HepG2 (cell line): ENCODE measurements around the gene E2F3. TPM values are rescaled to one million over a fixed set of nuclear protein-coding genes. Genes with fewer than 3 reads are reported as not detected.
A peak's percentile ranks its signal among the peaks of the same experiment; 100 is the strongest.

Experiments used
- ARHGAP35 ChIP-seq: sonication (generic); formaldehyde crosslinking; IDR thresholded peaks from 2 replicates; pipeline ENCODE4 v1.9.0; 2022; ENCODE audit warnings: mild to moderate bottlenecking, inconsistent platforms, moderate library complexity, missing genetic modification reagents, borderline replicate concordance
- KLF16 ChIP-seq, 2 experiments: sonication (generic) in 1 of 2; formaldehyde crosslinking in 1 of 2; IDR thresholded peaks; 2 replicates each; pipeline versions ENCODE4 v1.6.1 to v1.8.0; 2016 to 2023; ENCODE audit warnings: missing genetic modification reagents in 2 of 2, missing compliant biosample characterization in 1 of 2
- KLF6 ChIP-seq: IDR thresholded peaks from 2 replicates; pipeline ENCODE4 v1.8.0; 2016; ENCODE audit warnings: missing biosample characterization, missing genetic modification reagents
- MED13 ChIP-seq: sonication (generic); formaldehyde crosslinking; IDR thresholded peaks from 2 replicates; pipeline ENCODE4 v1.5.0; 2020; ENCODE audit warnings: missing genetic modification reagents
- MLLT10 ChIP-seq: sonication (generic); formaldehyde crosslinking; IDR thresholded peaks from 2 replicates; pipeline ENCODE4 v1.4.0; 2020; ENCODE audit warnings: missing genetic modification reagents
- NR2F1 ChIP-seq, 2 experiments: fragments of 450-650 bp in 1 of 2; formaldehyde crosslinking in 1 of 2; IDR thresholded peaks; 2 replicates each; pipeline versions ENCODE4 v1.5.0 to v1.6.1; 2016 to 2020; ENCODE audit warnings: mild to moderate bottlenecking in 1 of 2, missing compliant biosample characterization in 1 of 2, missing genetic modification reagents in 1 of 2, moderate library complexity in 1 of 2
- PCBP2 ChIP-seq: fragments of 200-400 bp; formaldehyde crosslinking; optimal IDR thresholded peaks from 2 replicates; pipeline ENCODE3; 2018; ENCODE audit warnings: low read length, low read depth; ENCODE audit not compliant: poor library complexity, severe bottlenecking
- PHF20 ChIP-seq: sonication (generic); formaldehyde crosslinking; IDR thresholded peaks from 2 replicates; pipeline ENCODE4 v1.5.0; 2020; ENCODE audit warnings: mild to moderate bottlenecking, missing genetic modification reagents
- REXO4 ChIP-seq: sonication (generic); formaldehyde crosslinking; IDR thresholded peaks from 2 replicates; pipeline ENCODE4 v1.8.0; 2022; ENCODE audit warnings: missing genetic modification reagents, mild to moderate bottlenecking, borderline replicate concordance
- RFXAP ChIP-seq: sonication (generic); formaldehyde crosslinking; IDR thresholded peaks from 2 replicates; pipeline ENCODE4 v1.4.0; 2020; ENCODE audit warnings: missing genetic modification reagents, borderline replicate concordance
- TGIF2 ChIP-seq: IDR thresholded peaks from 2 replicates; pipeline ENCODE4 v1.6.1; 2016; ENCODE audit warnings: control low read depth, missing compliant biosample characterization
- U2AF1 ChIP-seq: fragments of 200-400 bp; formaldehyde crosslinking; optimal IDR thresholded peaks from 2 replicates; pipeline ENCODE3; 2017; ENCODE audit warnings: mild to moderate bottlenecking, low read depth, low read length
- ZNF17 ChIP-seq: sonication (generic); formaldehyde crosslinking; IDR thresholded peaks from 2 replicates; pipeline ENCODE4 v1.5.0; 2020; ENCODE audit warnings: mild to moderate bottlenecking, missing genetic modification reagents
- ZNF367 ChIP-seq: sonication (generic); formaldehyde crosslinking; IDR thresholded peaks from 2 replicates; pipeline ENCODE4 v1.4.0; 2020; ENCODE audit warnings: missing genetic modification reagents, borderline replicate concordance
- ZNF556 ChIP-seq: sonication (generic); formaldehyde crosslinking; IDR thresholded peaks from 2 replicates; pipeline ENCODE4 v1.4.0; 2020; ENCODE audit warnings: mild to moderate bottlenecking, missing genetic modification reagents, borderline replicate concordance
- ZNF724P ChIP-seq: sonication (generic); formaldehyde crosslinking; IDR thresholded peaks from 2 replicates; pipeline ENCODE4 v1.8.0; 2022; ENCODE audit warnings: missing genetic modification reagents, borderline replicate concordance
- ZNF747 ChIP-seq: sonication (generic); formaldehyde crosslinking; IDR thresholded peaks from 2 replicates; pipeline ENCODE4 v1.8.1; 2023; ENCODE audit warnings: missing genetic modification reagents, mild to moderate bottlenecking, borderline replicate concordance
- ZNF761 ChIP-seq: sonication (generic); formaldehyde crosslinking; conservative IDR thresholded peaks from 2 replicates; pipeline ENCODE4 v1.4.0; 2020; ENCODE audit warnings: mild to moderate bottlenecking, missing genetic modification reagents
- polyA plus RNA-seq, 8 experiments: library from polyadenylated mRNA; depleted of rRNA in 3 of 8; stranded (reverse) in 7 of 8; unstranded in 1 of 8; fragments of >200 nt; fragmentation: Illumina TruSeq in 4 of 8; extraction: Trizol in 4 of 8; gene quantifications; 2 replicates each; pipeline versions ENCODE4 v1.2.1 to v1.2.3, GENCODE V29; 2011 to 2016; ENCODE audit warnings: low read depth in 4 of 8, missing spikeins in 1 of 8, mixed read lengths in 1 of 8; ENCODE audit not compliant: insufficient read depth in 1 of 8
- total RNA-seq, 5 experiments: library from RNA; depleted of rRNA; stranded (reverse); fragments of >200 nt; fragmentation: Illumina TruSeq; extraction: Trizol; gene quantifications; 2 replicates each; pipeline ENCODE4 v1.2.3, GENCODE V29; 2016; ENCODE audit warnings: low read depth in 1 of 5
- TF ChIP-seq, protein P1 (sequence below): sonication (generic); formaldehyde crosslinking; IDR thresholded peaks from 2 replicates; pipeline ENCODE4 v1.4.0; 2020; ENCODE audit warnings: missing genetic modification reagents
- TF ChIP-seq, protein P2 (sequence below): sonication (generic); formaldehyde crosslinking; IDR thresholded peaks from 2 replicates; pipeline ENCODE4 v1.4.0; 2020; ENCODE audit warnings: mild to moderate bottlenecking, low read depth, missing genetic modification reagents
- TF ChIP-seq, protein P3 (sequence below): sonication (generic); formaldehyde crosslinking; IDR thresholded peaks from 2 replicates; pipeline ENCODE4 v1.8.0; 2022; ENCODE audit warnings: mild to moderate bottlenecking, missing genetic modification reagents
- TF ChIP-seq, protein P4 (sequence below): sonication (generic); formaldehyde crosslinking; IDR thresholded peaks from 2 replicates; pipeline ENCODE4 v1.9.0; 2022; ENCODE audit warnings: missing genetic modification reagents, mild to moderate bottlenecking, borderline replicate concordance

E2F3 gene
- total and polyA plus RNA-seq, 2 of the 13 experiments (the other 11 are each of a cell fraction or from before 2014, with no cell fraction given), result 8.5 to 12.7 TPM

DNA sequence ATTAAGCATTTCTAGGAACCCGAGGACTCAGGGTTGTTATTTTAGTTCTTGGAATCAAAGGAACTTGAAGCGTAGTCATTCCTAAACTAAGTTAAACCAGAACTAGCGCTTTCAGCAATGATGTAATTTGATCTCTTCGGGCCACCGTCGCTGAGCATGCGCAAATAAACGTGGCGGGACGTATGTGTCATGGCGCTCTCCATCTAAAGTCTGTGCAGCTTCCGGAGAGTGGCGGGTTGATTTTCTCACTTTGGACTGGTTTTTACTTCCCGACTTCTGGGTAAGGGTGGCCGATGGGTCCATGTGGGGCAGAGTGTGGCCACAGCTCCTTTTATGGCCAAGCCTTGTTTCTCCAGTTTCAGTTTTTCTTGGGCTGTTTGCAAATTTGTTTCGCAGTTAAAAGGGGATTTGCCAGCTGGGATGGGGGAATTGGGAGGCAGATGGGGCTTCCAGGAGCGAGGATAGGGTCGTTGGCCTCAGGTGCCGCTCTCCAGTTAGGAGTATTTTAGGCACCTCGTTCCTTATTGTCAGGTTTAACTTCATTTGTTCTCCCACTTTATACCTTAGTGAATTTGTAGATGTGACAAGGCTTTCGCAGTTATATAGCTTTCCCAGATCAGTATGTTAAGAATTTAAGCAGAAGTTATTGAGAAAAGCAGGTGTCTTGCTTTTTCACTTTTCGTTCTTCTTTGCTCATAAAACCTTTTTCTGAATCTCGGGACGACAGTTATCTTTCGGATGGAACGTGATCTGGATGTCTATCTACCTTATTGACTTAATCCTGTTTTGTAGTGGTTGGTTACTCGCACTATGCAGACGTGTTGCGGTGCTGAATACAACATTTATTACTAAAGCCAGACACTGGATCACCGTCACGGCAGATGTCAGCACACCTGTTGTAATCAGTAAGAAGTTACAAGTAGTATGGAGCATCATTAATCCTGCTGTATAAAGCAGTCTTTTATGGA is 132.9 kb downstream of the E2F3 start, which contains the start of gene CDKAL1 (continued):
- TF ChIP-seq ZNF761 (CRISPR knock-in tag), result no peak
- 0 out of 2 replicates have a peak, but pooled peaks have one; percentile 47 for TF ChIP-seq ZNF724P (CRISPR knock-in tag)
- TF ChIP-seq RFXAP (CRISPR knock-in tag), result peak; percentile 83; the same call in 1 of the 2 replicates
- TF ChIP-seq ZNF17 (CRISPR knock-in tag), result no peak
- TF ChIP-seq MED13 (CRISPR knock-in tag), result 0 out of 2 replicates have a peak, but pooled peaks have one; percentile 33
- TF ChIP-seq ARHGAP35 (CRISPR knock-in tag), result no peak
- peak; percentile 56; the same call in 1 of the 2 replicates for TF ChIP-seq ZNF556 (CRISPR knock-in tag)
- TF ChIP-seq TGIF2, result peak; percentile 91
- TF ChIP-seq KLF6 (CRISPR knock-in tag), result 0 out of 2 replicates have a peak, but pooled peaks have one; percentile 26
- TF ChIP-seq KLF16 (CRISPR knock-in tag; IDR thresholded peaks at IDR 0.05), result peak in 1 of 2 experiments; percentile 88; a peak in 1 of 4 replicates
- no peak for TF ChIP-seq REXO4 (CRISPR knock-in tag)
- TF ChIP-seq, protein P1, sequence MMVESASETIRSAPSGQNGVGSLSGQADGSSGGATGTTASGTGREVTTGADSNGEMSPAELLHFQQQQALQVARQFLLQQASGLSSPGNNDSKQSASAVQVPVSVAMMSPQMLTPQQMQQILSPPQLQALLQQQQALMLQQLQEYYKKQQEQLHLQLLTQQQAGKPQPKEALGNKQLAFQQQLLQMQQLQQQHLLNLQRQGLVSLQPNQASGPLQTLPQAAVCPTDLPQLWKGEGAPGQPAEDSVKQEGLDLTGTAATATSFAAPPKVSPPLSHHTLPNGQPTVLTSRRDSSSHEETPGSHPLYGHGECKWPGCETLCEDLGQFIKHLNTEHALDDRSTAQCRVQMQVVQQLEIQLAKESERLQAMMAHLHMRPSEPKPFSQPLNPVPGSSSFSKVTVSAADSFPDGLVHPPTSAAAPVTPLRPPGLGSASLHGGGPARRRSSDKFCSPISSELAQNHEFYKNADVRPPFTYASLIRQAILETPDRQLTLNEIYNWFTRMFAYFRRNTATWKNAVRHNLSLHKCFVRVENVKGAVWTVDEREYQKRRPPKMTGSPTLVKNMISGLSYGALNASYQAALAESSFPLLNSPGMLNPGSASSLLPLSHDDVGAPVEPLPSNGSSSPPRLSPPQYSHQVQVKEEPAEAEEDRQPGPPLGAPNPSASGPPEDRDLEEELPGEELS, result peak; percentile 25; the same call in 1 of the 2 replicates
- no peak for TF ChIP-seq MLLT10 (CRISPR knock-in tag)
- TF ChIP-seq, protein P2, sequence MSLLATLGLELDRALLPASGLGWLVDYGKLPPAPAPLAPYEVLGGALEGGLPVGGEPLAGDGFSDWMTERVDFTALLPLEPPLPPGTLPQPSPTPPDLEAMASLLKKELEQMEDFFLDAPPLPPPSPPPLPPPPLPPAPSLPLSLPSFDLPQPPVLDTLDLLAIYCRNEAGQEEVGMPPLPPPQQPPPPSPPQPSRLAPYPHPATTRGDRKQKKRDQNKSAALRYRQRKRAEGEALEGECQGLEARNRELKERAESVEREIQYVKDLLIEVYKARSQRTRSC, result no peak
- peak; percentile 97 for TF ChIP-seq PHF20 (CRISPR knock-in tag)
- TF ChIP-seq ZNF747 (CRISPR knock-in tag), result peak; percentile 76; the same call in 1 of the 2 replicates
- TF ChIP-seq, protein P3, sequence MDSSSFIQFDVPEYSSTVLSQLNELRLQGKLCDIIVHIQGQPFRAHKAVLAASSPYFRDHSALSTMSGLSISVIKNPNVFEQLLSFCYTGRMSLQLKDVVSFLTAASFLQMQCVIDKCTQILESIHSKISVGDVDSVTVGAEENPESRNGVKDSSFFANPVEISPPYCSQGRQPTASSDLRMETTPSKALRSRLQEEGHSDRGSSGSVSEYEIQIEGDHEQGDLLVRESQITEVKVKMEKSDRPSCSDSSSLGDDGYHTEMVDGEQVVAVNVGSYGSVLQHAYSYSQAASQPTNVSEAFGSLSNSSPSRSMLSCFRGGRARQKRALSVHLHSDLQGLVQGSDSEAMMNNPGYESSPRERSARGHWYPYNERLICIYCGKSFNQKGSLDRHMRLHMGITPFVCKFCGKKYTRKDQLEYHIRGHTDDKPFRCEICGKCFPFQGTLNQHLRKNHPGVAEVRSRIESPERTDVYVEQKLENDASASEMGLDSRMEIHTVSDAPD, result 0 out of 2 replicates have a peak, but pooled peaks have one; percentile 32
- no peak for TF ChIP-seq U2AF1
- TF ChIP-seq, protein P4, sequence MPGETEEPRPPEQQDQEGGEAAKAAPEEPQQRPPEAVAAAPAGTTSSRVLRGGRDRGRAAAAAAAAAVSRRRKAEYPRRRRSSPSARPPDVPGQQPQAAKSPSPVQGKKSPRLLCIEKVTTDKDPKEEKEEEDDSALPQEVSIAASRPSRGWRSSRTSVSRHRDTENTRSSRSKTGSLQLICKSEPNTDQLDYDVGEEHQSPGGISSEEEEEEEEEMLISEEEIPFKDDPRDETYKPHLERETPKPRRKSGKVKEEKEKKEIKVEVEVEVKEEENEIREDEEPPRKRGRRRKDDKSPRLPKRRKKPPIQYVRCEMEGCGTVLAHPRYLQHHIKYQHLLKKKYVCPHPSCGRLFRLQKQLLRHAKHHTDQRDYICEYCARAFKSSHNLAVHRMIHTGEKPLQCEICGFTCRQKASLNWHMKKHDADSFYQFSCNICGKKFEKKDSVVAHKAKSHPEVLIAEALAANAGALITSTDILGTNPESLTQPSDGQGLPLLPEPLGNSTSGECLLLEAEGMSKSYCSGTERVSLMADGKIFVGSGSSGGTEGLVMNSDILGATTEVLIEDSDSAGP, result peak; percentile 41; the same call in 1 of the 2 replicates
- TF ChIP-seq NR2F1 (CRISPR knock-in tag; IDR thresholded peaks at IDR 0.05), result no peak
- no peak for TF ChIP-seq ZNF367 (CRISPR knock-in tag)
- no peak for TF ChIP-seq PCBP2
